GM12878 (cell line): ENCODE results near the gene SRRM3. TPM values are rescaled to one million over a fixed set of nuclear protein-coding genes. Genes with fewer than 3 reads are reported as not detected.

Experiments
- ATAC-seq: fragments of 200-7000 bp; cut with Tn5 transposase; 3 replicates; pipeline ENCODE4 v1.9.1; 2020; ENCODE audit warnings: mild to moderate bottlenecking, moderate library complexity
- BruUV-seq: library from RNA; stranded (reverse); fragments of 400-500 nt; replicated peaks from 2 replicates; lab custom pipeline; 2021; lab: Mats Ljungman, UMichigan
- CTCF ChIA-PET: fragments of 300-600 bp; sonication (Branson Sonifier 250); formaldehyde crosslinking; extraction: SDS; loops from one replicate; lab custom pipeline; 2021; ENCODE audit warnings: inconsistent platforms; lab: Yijun Ruan, JAX
- POLR2A ChIA-PET: fragments of 350-600 bp; formaldehyde crosslinking; extraction: SDS; loops from one replicate; lab custom pipeline; 2021; ENCODE audit warnings: inconsistent platforms; lab: Charles Lee
- RAD21 ChIA-PET: fragments of 300-600 bp; sonication (Branson Sonifier 250); formaldehyde crosslinking; loops from one replicate; lab custom pipeline; 2023; ENCODE audit warnings: antibody characterized with exemption; ENCODE audit not compliant: unreplicated experiment; lab: Charles Lee
- SMC1A ChIA-PET: fragments of 300-600 bp; sonication (Branson Sonifier 250); formaldehyde crosslinking; loops from one replicate; lab custom pipeline; 2023; ENCODE audit not compliant: unreplicated experiment, uncharacterized antibody; lab: Charles Lee
- DNase-seq: peaks from one replicate; pipeline ENCODE4 v3.0.0-alpha.2; 2011; ENCODE audit warnings: low read depth, low spot score
- FAIRE-seq: peaks from 3 replicates; lab custom pipeline; 2011; peaks lifted over from hg19 to GRCh38; lab: Jason Lieb, UNC
- H2AFZ ChIP-seq: 2 replicates; pipeline ENCODE4 v1.6.0; 2011; ENCODE audit warnings: low read depth, low read length, control low read depth; ENCODE audit not compliant: control insufficient read depth
- H3K27ac ChIP-seq: 2 replicates; pipeline ENCODE4 v1.5.1; 2011; ENCODE audit warnings: control low read depth; ENCODE audit not compliant: control insufficient read depth, insufficient read depth
- H3K27me3 ChIP-seq, 2 experiments: replicated peaks in 1 of 2; 2 replicates each; pipeline versions ENCODE4 v1.6.0 to v1.6.1; 2011; ENCODE audit warnings: low read length in 1 of 2; ENCODE audit not compliant: control insufficient read depth in 2 of 2, insufficient read depth in 2 of 2
- H3K36me3 ChIP-seq, 2 experiments: 2 replicates each; pipeline ENCODE4 v1.5.1; 2011; ENCODE audit warnings: low read length in 1 of 2; ENCODE audit not compliant: control insufficient read depth in 2 of 2, insufficient read depth in 2 of 2
- H3K4me1 ChIP-seq: 2 replicates; pipeline ENCODE4 v1.6.1; 2011; ENCODE audit warnings: mild to moderate bottlenecking, low read length, moderate library complexity, mixed read lengths; ENCODE audit not compliant: control insufficient read depth, insufficient read depth
- H3K4me2 ChIP-seq: 2 replicates; pipeline ENCODE4 v1.6.0; 2011; ENCODE audit warnings: control low read depth; ENCODE audit not compliant: control insufficient read depth, insufficient read depth
- H3K4me3 ChIP-seq: fragments of 200-600 bp; sonication (generic); 2 replicates; pipeline ENCODE4 v1.5.1; 2016
- H3K79me2 ChIP-seq: 2 replicates; pipeline ENCODE4 v1.6.0; 2011; ENCODE audit warnings: low read length; ENCODE audit not compliant: control insufficient read depth, insufficient read depth
- H3K9ac ChIP-seq: 2 replicates; pipeline ENCODE4 v1.8.0; 2011; ENCODE audit warnings: low read length, control low read depth, mixed read lengths; ENCODE audit not compliant: control insufficient read depth, insufficient read depth
- H3K9me3 ChIP-seq: replicated peaks from 3 replicates; pipeline ENCODE4 v1.5.1; 2011; ENCODE audit warnings: mild to moderate bottlenecking, low read length; ENCODE audit not compliant: control insufficient read depth, insufficient read depth
- H4K20me1 ChIP-seq: 2 replicates; pipeline ENCODE4 v1.6.0; 2011; ENCODE audit not compliant: control insufficient read depth, insufficient read depth
- DPF2 ChIP-seq: fragments of 450-650 bp; IDR thresholded peaks from 2 replicates; pipeline ENCODE4 v1.6.1; 2017; ENCODE audit warnings: mild to moderate bottlenecking
- EZH2 ChIP-seq: IDR thresholded peaks from 2 replicates; pipeline ENCODE4 v1.6.1; 2012; ENCODE audit warnings: low read depth, mild to moderate bottlenecking, control low read depth, inconsistent platforms, low read length, borderline replicate concordance; ENCODE audit not compliant: control insufficient read depth
- KDM1A ChIP-seq: fragments of 200-600 bp; sonication (generic); IDR thresholded peaks from 2 replicates; pipeline ENCODE4 v1.6.1; 2016; ENCODE audit warnings: borderline replicate concordance
- MTA3 ChIP-seq: IDR thresholded peaks from 2 replicates; pipeline ENCODE4 v1.6.1; 2012; ENCODE audit warnings: low read length, inconsistent platforms, borderline replicate concordance
- MYC ChIP-seq: IDR thresholded peaks from 2 replicates; pipeline ENCODE4 v1.6.1; 2011; ENCODE audit warnings: mild to moderate bottlenecking, low read length, moderate library complexity, inconsistent platforms; ENCODE audit not compliant: insufficient read depth, insufficient replicate concordance, insufficient read length, severe bottlenecking
- NFYA ChIP-seq: IDR thresholded peaks from 2 replicates; pipeline ENCODE4 v1.6.1; 2011; ENCODE audit warnings: low read depth, mild to moderate bottlenecking, low read length, improper control_type of control experiment, borderline replicate concordance
- NFYB ChIP-seq: IDR thresholded peaks from 2 replicates; pipeline ENCODE4 v1.6.1; 2011; ENCODE audit warnings: low read depth, mild to moderate bottlenecking, low read length, improper control_type of control experiment, moderate library complexity; ENCODE audit not compliant: insufficient read depth
- RAD51 ChIP-seq: fragments of 450-650 bp; IDR thresholded peaks from 2 replicates; pipeline ENCODE4 v1.6.1; 2016; ENCODE audit warnings: moderate library complexity, mild to moderate bottlenecking, inconsistent platforms
- RBBP5 ChIP-seq: fragments of 200-600 bp; sonication (generic); conservative IDR thresholded peaks from 2 replicates; pipeline ENCODE4 v1.6.1; 2016
- SMARCA5 ChIP-seq: fragments of 450-650 bp; IDR thresholded peaks from 2 replicates; pipeline ENCODE4 v1.6.1; 2017; ENCODE audit warnings: mild to moderate bottlenecking
- SUPT20H ChIP-seq: IDR thresholded peaks from 2 replicates; pipeline ENCODE4 v1.6.1; 2011; ENCODE audit warnings: low read depth, mild to moderate bottlenecking, low read length, moderate library complexity, borderline replicate concordance; ENCODE audit not compliant: control insufficient read depth
- TBL1XR1 ChIP-seq: IDR thresholded peaks from 2 replicates; pipeline ENCODE4 v1.6.1; 2012; ENCODE audit warnings: low read depth, low read length, improper control_type of control experiment
- YY1 ChIP-seq: IDR thresholded peaks from 2 replicates; pipeline ENCODE4 v1.6.1; 2011; ENCODE audit warnings: low read depth, mild to moderate bottlenecking, low read length
- ZNF384 ChIP-seq: IDR thresholded peaks from 2 replicates; pipeline ENCODE4 v1.6.1; 2012; ENCODE audit warnings: low read depth, mild to moderate bottlenecking, low read length, improper control_type of control experiment, borderline replicate concordance
- WGBS: methylation state at CpG from one replicate; pipeline ENCODE4 v1.1.6; 2016; ENCODE audit warnings: low lambda C conversion rate; ENCODE audit not compliant: insufficient replicate concordance, insufficient coverage; ENCODE audit errors: missing lambda C conversion rate; 5-methylcytosine and 5-hydroxymethylcytosine counted together
- in situ Hi-C: fragments of 300-500 bp; cut with MboI; formaldehyde crosslinking; loops from 9 replicates; pipeline ENCODE4 v1.14.3; 2018; ENCODE audit warnings: mixed read lengths
- intact Hi-C: fragments of 100-400 bp; cut with micrococcal nuclease; formaldehyde crosslinking; loops from one replicate; pipeline ENCODE4 v1.14.2; 2022; ENCODE audit not compliant: unreplicated experiment
- polyA plus RNA-seq, 11 experiments: library from polyadenylated mRNA; depleted of rRNA in 4 of 11; unstranded in 6 of 11; stranded (reverse) in 5 of 11; fragments of >200 nt; fragmentation: Nextera tagmentation in 4 of 11; fragmentation: Illumina TruSeq in 1 of 11; extraction: Ambion mirVana in 4 of 11; extraction: Trizol in 1 of 11; gene quantifications; 1 replicate in 1 of 11; 2 replicates in 10 of 11; pipeline versions ENCODE4 v1.2.1 to v1.2.3, GENCODE V29; 2011 to 2016; ENCODE audit warnings: inconsistent platforms in 2 of 11, missing spikeins in 2 of 11, low read depth in 1 of 11
- total RNA-seq, 4 experiments: library from RNA; depleted of rRNA in 3 of 4; stranded (reverse); fragments of >200 nt in 3 of 4; fragmentation: Illumina TruSeq in 1 of 4; extraction: Trizol in 1 of 4; gene quantifications; 2 replicates each; pipeline versions ENCODE4 v1.2.1 to v1.2.3, GENCODE V29; 2013 to 2021
- TF ChIP-seq, protein P1 (sequence below): fragments of 450-650 bp; IDR thresholded peaks from 2 replicates; pipeline ENCODE4 v1.6.1; 2017; ENCODE audit warnings: antibody characterized with exemption, mild to moderate bottlenecking, moderate library complexity
- TF ChIP-seq, protein P2 (sequence below): fragments of 450-650 bp; IDR thresholded peaks from 2 replicates; pipeline ENCODE4 v1.6.1; 2017; ENCODE audit warnings: mild to moderate bottlenecking, low read depth, inconsistent platforms; ENCODE audit not compliant: poor library complexity, severe bottlenecking
- TF ChIP-seq, protein P3 (sequence below): fragments of 450-650 bp; IDR thresholded peaks from 2 replicates; pipeline ENCODE4 v1.6.1; 2017; ENCODE audit warnings: mild to moderate bottlenecking

Gene SRRM3
- total and polyA plus RNA-seq, 10 of the 15 experiments (the other 5 are each of a cell fraction or from before 2014, with no cell fraction given) = 0.03 to 0.15 (median 0.05) TPM; not detected in 6

DNA sequence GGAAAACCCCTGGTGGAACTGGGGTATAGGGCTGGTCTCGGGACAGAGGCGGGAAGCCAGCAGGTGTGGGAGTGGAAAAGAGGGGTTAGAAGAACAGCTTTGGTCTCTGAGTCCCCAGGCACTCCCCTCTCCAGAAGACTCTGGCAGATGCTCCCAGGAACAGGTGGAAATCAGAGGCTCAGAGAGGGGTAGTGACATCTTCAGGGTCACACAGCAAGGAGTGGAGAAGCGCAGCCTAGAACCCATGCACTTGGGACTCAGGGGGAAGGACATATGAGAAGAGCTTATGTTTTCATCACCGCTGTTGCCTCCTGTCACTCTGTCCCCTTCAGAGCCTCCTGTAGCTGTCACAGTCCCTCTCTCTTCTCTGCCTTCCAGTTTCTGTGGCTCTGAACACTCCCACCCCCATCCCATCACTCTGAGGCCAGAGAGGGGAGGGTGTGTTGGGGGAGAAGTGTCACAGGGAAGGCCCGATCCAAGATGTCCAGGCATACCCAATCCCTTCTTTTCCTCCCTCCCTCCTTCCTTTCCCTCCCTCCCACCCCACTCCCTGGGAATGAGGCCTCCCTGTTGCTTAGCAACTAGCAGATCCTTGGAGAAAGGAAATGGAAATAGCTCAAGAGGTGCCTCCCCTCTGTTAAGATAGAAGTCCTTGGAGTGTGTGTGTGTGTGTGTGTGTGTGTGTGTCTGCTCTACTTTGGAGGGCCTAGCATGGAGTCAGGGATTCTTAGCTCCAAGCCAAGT lies 32.0 kb downstream of the SRRM3 start:
- RAD21 ChIA-PET = no interaction called here
- Histone ChIP-seq H3K4me1 (no peaks in the 10 kb centered on the region), H3K9ac (no peak overlapping the region), H3K36me3 (no peaks in the 10 kb centered on the region), H3K27me3 (no peaks in the 10 kb centered on the region; a peak in 2 of 4 replicates), H4K20me1 (no peaks in the 10 kb centered on the region), H3K9me3 (no peaks in the 10 kb centered on the region), H3K79me2 (no peaks in the 10 kb centered on the region), H3K4me2 (no peak overlapping the region), H3K27ac (no peak overlapping the region), H2AFZ (no peak overlapping the region), H3K4me3 (no peak overlapping the region)
- ATAC-seq (no peak), DNase-seq (no peak), FAIRE-seq (no peak)
- WGBS = 56% methylated on average over 5 of the region's 5 CpGs
- CTCF ChIA-PET = interaction anchor here (1.3 kb wide), 1 partner anchor 29 kb away, joined by 4 read pairs; no protein-coding TSS in a partner anchor
- SMC1A ChIA-PET = no interaction called here
- in situ Hi-C loops (no loop called here), intact Hi-C loops (no loop called here)
- no TSS peak for BruUV-seq
- POLR2A ChIA-PET = interaction anchor here (0.5 kb wide), 2 partner anchors 115 to 317 kb away, joined by 3 read pairs; no protein-coding TSS in a partner anchor
- TF ChIP-seq RBBP5 (no peak), NFYB (no peak), TBL1XR1 (no peak), SMARCA5 (no peak), DPF2 (no peak), MTA3 (no peak), ZNF384 (no peak), KDM1A (no peak), RAD51 (no peak), NFYA (no peak), SUPT20H (no peak), MYC (no peak), YY1 (no peak), EZH2 (no peak)
- TF ChIP-seq, protein P1, sequence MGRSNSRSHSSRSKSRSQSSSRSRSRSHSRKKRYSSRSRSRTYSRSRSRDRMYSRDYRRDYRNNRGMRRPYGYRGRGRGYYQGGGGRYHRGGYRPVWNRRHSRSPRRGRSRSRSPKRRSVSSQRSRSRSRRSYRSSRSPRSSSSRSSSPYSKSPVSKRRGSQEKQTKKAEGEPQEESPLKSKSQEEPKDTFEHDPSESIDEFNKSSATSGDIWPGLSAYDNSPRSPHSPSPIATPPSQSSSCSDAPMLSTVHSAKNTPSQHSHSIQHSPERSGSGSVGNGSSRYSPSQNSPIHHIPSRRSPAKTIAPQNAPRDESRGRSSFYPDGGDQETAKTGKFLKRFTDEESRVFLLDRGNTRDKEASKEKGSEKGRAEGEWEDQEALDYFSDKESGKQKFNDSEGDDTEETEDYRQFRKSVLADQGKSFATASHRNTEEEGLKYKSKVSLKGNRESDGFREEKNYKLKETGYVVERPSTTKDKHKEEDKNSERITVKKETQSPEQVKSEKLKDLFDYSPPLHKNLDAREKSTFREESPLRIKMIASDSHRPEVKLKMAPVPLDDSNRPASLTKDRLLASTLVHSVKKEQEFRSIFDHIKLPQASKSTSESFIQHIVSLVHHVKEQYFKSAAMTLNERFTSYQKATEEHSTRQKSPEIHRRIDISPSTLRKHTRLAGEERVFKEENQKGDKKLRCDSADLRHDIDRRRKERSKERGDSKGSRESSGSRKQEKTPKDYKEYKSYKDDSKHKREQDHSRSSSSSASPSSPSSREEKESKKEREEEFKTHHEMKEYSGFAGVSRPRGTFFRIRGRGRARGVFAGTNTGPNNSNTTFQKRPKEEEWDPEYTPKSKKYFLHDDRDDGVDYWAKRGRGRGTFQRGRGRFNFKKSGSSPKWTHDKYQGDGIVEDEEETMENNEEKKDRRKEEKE = no peak
- TF ChIP-seq, protein P2, sequence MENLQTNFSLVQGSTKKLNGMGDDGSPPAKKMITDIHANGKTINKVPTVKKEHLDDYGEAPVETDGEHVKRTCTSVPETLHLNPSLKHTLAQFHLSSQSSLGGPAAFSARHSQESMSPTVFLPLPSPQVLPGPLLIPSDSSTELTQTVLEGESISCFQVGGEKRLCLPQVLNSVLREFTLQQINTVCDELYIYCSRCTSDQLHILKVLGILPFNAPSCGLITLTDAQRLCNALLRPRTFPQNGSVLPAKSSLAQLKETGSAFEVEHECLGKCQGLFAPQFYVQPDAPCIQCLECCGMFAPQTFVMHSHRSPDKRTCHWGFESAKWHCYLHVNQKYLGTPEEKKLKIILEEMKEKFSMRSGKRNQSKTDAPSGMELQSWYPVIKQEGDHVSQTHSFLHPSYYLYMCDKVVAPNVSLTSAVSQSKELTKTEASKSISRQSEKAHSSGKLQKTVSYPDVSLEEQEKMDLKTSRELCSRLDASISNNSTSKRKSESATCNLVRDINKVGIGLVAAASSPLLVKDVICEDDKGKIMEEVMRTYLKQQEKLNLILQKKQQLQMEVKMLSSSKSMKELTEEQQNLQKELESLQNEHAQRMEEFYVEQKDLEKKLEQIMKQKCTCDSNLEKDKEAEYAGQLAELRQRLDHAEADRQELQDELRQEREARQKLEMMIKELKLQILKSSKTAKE = no peak
- TF ChIP-seq, protein P3, sequence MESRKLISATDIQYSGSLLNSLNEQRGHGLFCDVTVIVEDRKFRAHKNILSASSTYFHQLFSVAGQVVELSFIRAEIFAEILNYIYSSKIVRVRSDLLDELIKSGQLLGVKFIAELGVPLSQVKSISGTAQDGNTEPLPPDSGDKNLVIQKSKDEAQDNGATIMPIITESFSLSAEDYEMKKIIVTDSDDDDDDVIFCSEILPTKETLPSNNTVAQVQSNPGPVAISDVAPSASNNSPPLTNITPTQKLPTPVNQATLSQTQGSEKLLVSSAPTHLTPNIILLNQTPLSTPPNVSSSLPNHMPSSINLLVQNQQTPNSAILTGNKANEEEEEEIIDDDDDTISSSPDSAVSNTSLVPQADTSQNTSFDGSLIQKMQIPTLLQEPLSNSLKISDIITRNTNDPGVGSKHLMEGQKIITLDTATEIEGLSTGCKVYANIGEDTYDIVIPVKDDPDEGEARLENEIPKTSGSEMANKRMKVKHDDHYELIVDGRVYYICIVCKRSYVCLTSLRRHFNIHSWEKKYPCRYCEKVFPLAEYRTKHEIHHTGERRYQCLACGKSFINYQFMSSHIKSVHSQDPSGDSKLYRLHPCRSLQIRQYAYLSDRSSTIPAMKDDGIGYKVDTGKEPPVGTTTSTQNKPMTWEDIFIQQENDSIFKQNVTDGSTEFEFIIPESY = no peak
